Measurements from ENCODE around the gene MICU1.

DNA sequence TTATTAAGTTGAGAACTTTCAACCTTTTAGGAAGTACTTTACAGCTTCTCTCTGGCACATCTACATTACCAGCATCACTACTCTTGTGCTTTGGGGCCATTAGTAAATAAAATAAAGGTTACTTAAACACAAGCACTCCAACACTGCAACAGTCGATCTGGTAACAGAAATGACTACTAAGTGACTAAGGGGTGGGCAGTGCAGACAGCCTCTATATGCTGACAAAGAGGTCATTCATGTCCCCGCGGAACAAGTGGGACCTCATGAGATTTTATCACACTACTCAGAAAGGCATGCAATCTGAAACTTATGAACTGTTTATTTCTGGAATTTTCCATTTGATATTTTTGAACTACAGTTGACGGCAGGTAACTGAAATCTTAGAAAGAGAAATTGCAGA lies 159.9 kb downstream of the MICU1 start:
- no peak for TF ChIP-seq EZH2phosphoT487 (IDR thresholded peaks at IDR 0.05; ENCODE audit: borderline replicate concordance, low read depth, low read length)
- TF ChIP-seq, protein P1, sequence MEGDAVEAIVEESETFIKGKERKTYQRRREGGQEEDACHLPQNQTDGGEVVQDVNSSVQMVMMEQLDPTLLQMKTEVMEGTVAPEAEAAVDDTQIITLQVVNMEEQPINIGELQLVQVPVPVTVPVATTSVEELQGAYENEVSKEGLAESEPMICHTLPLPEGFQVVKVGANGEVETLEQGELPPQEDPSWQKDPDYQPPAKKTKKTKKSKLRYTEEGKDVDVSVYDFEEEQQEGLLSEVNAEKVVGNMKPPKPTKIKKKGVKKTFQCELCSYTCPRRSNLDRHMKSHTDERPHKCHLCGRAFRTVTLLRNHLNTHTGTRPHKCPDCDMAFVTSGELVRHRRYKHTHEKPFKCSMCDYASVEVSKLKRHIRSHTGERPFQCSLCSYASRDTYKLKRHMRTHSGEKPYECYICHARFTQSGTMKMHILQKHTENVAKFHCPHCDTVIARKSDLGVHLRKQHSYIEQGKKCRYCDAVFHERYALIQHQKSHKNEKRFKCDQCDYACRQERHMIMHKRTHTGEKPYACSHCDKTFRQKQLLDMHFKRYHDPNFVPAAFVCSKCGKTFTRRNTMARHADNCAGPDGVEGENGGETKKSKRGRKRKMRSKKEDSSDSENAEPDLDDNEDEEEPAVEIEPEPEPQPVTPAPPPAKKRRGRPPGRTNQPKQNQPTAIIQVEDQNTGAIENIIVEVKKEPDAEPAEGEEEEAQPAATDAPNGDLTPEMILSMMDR (conservative IDR thresholded peaks at IDR 0.05; ENCODE audit: low read length), result no peak

Measured in OCI-LY7 (cell line).